Natural killer cell (primary cell): ENCODE measurements around the gene PARD3B. TPM values are rescaled to one million over a fixed set of nuclear protein-coding genes. Genes with fewer than 3 reads are reported as not detected.

Source experiments
- ATAC-seq, 3 donors: fragments of 150-1000 bp in 2 of 3; fragments of 200-7000 bp in 1 of 3; cut with Tn5 transposase; 1 replicate in 1 of 3; 2 replicates in 2 of 3; pipeline ENCODE4 v1.10.0; 2021; ENCODE audit warnings: mild to moderate bottlenecking in 2 of 3, moderate library complexity in 2 of 3
- DNase-seq, 2 donors: peaks; one replicate each; pipeline versions ENCODE4 v3.0.0 to v3.0.0-alpha.2; 2013 to 2021; ENCODE audit warnings: mixed read lengths in 1 of 2
- H3K27ac ChIP-seq: one replicate; pipeline ENCODE4 v1.5.1; 2013; ENCODE audit warnings: mild to moderate bottlenecking, low read length
- H3K27me3 ChIP-seq: one replicate; pipeline ENCODE4 v1.6.1; 2013; ENCODE audit warnings: low read length; ENCODE audit not compliant: control insufficient read depth, insufficient read depth
- H3K36me3 ChIP-seq: one replicate; pipeline ENCODE4 v1.6.1; 2013; ENCODE audit warnings: low read length; ENCODE audit not compliant: control insufficient read depth, insufficient read depth
- H3K4me1 ChIP-seq: one replicate; pipeline ENCODE4 v1.6.1; 2013; ENCODE audit warnings: low read length; ENCODE audit not compliant: control insufficient read depth, insufficient read depth
- H3K4me3 ChIP-seq: one replicate; pipeline ENCODE4 v1.5.1; 2013; ENCODE audit warnings: low read length
- H3K9me3 ChIP-seq: one replicate; pipeline ENCODE4 v1.6.1; 2013; ENCODE audit warnings: low read length; ENCODE audit not compliant: control insufficient read depth, insufficient read depth
- H3K27ac Mint-ChIP-seq, 2 donors: one replicate each; pipeline ENCODE4 v1.8.0; 2022; ENCODE audit warnings: mild to moderate bottlenecking in 2 of 2, mixed read lengths in 2 of 2, moderate library complexity in 1 of 2
- H3K27me3 Mint-ChIP-seq, 2 donors: one replicate each; pipeline ENCODE4 v1.8.0; 2022; ENCODE audit warnings: low read depth in 2 of 2, mixed read lengths in 2 of 2
- H3K36me3 Mint-ChIP-seq: one replicate; pipeline ENCODE4 v1.8.0; 2022; ENCODE audit warnings: mixed read lengths
- H3K4me1 Mint-ChIP-seq, 2 donors: one replicate each; pipeline ENCODE4 v1.8.0; 2022; ENCODE audit warnings: mixed read lengths in 2 of 2
- H3K4me3 Mint-ChIP-seq: one replicate; pipeline ENCODE4 v1.8.0; 2022; ENCODE audit warnings: mild to moderate bottlenecking, moderate library complexity, mixed read lengths
- H3K9me3 Mint-ChIP-seq, 2 donors: one replicate each; pipeline ENCODE4 v1.8.0; 2022; ENCODE audit warnings: mixed read lengths in 2 of 2
- WGBS: methylation state at CpG from one replicate; pipeline ENCODE4 v1.1.7; 2013; ENCODE audit warnings: missing lambda C conversion rate; ENCODE audit not compliant: insufficient coverage; 5-methylcytosine and 5-hydroxymethylcytosine counted together
- intact Hi-C: fragments of 100-400 bp; cut with micrococcal nuclease; formaldehyde crosslinking; loops from one replicate; pipeline ENCODE4 v1.14.2; 2022
- total RNA-seq, 4 donors: library from RNA; stranded (reverse); fragments of 120-200 nt in 1 of 4; gene quantifications; one replicate each; pipeline versions ENCODE4 v1.2.3 to v1.2.4, GENCODE V29; 2013 to 2022
- TF ChIP-seq, protein P1 (sequence below): fragments of 200-600 bp; IDR thresholded peaks from one replicate; pipeline ENCODE4 v1.8.0; 2022; ENCODE audit warnings: antibody characterized with exemption

PARD3B gene
- total RNA-seq, 3 donors from 2014 or later (not counting 1 experiment from before 2014, with no cell fraction given), result 0.13 to 0.45 TPM; not detected in 1

DNA sequence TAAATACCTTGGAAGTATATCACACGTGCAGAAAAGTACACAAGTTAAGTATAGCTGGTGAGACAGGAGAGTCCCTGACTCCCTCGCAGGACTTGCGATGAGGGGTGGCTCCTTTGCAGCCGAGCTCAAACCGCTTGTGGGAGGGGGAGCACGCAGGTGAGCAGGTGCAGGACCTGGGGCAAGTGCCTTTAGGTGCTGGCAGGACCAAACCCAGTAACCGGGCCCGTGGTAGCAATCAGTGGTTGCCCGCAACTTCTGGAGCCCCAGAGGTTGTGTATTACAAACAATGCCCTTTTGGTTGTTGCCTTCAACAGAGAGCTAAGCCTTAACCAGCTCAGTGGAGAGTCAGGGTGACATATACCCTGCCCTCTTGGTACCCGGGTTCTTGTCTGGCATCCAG, 132.8 kb downstream of the PARD3B start:
- Mint-ChIP-seq H3K27me3 (no peaks in the 10 kb centered on the region), H3K9me3 (peaks cover 0 to 2% of the 10 kb centered on the region in 2 donors)
- intact Hi-C loops, result no loop called here

DNA sequence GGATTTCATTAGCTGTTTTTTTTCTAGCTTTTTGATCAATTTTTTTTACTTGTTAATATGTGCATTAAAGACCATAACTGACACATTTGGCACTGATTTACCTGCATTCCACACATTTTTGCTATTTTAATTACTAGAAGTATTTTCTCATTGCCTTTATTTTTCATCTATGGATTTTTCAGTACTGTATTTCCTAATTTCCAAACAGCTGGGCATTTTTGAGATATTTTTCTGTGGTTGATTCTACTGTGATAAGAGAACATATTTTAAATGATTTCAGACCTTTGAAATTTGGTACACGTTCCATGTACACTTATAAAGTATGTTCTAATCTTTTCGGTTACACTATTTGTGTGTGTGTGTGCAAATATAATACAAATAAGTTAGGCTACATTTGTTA, 135.3 kb downstream of the PARD3B start:
- H3K9me3 ChIP-seq, result no peaks in the 10 kb centered on the region
- no peaks in the 10 kb centered on the region for H3K36me3 ChIP-seq
- no peaks in the 10 kb centered on the region for H3K4me1 ChIP-seq
- no peak for DNase-seq
- no CpG with 5 or more reads among the region's 2 CpGs for WGBS
- Mint-ChIP-seq H3K36me3 (no peaks in the 10 kb centered on the region), H3K4me3 (no peak overlapping the region), H3K4me1 (no peaks in the 10 kb centered on the region), H3K27ac (no peak overlapping the region), H3K9me3 (peaks cover 0 to 2% of the 10 kb centered on the region in 2 donors), H3K27me3 (no peaks in the 10 kb centered on the region)
- H3K27me3 ChIP-seq, result no peaks in the 10 kb centered on the region
- ATAC-seq, result no peak
- no peak overlapping the region for H3K4me3 ChIP-seq
- TF ChIP-seq, protein P1, sequence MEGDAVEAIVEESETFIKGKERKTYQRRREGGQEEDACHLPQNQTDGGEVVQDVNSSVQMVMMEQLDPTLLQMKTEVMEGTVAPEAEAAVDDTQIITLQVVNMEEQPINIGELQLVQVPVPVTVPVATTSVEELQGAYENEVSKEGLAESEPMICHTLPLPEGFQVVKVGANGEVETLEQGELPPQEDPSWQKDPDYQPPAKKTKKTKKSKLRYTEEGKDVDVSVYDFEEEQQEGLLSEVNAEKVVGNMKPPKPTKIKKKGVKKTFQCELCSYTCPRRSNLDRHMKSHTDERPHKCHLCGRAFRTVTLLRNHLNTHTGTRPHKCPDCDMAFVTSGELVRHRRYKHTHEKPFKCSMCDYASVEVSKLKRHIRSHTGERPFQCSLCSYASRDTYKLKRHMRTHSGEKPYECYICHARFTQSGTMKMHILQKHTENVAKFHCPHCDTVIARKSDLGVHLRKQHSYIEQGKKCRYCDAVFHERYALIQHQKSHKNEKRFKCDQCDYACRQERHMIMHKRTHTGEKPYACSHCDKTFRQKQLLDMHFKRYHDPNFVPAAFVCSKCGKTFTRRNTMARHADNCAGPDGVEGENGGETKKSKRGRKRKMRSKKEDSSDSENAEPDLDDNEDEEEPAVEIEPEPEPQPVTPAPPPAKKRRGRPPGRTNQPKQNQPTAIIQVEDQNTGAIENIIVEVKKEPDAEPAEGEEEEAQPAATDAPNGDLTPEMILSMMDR, result no peak
- H3K27ac ChIP-seq, result no peak overlapping the region
- intact Hi-C loops, result no loop called here

More for the DNA sequence above, 132.8 kb downstream of the PARD3B start:
- Mint-ChIP-seq H3K27ac (no peak overlapping the region), H3K36me3 (no peaks in the 10 kb centered on the region), H3K4me1 (no peaks in the 10 kb centered on the region), H3K4me3 (no peak overlapping the region)
- Histone ChIP-seq H3K9me3 (no peaks in the 10 kb centered on the region), H3K4me1 (no peaks in the 10 kb centered on the region), H3K36me3 (no peaks in the 10 kb centered on the region), H3K27me3 (no peaks in the 10 kb centered on the region), H3K27ac (no peak overlapping the region), H3K4me3 (no peak overlapping the region)
- ATAC-seq (no peak), DNase-seq (no peak)
- WGBS, result 94% methylated on average over 10 of the region's 10 CpGs
- TF ChIP-seq, protein P1, result no peak

DNA sequence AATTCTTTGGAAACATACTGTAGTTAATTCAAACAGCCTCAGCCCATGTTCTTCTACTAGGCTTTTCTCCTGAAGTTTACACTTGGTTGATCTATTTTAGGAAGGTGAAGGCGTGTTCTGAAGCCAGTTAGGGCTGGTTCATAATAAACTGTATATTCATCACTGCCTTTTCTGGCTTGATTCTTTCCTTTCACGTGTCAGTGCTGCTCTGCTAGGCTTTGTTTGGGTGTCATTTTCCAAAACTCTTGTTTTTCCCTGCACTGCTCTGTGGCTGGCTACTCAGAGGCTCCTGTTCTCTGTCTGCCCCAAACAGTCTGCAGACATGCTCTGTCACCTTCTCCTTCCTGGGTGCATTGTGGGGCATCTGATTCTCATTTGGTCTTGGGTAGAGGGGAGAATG, 136.1 kb downstream of the PARD3B start:
- TF ChIP-seq, protein P1, result no peak
- Histone ChIP-seq H3K27ac (no peak overlapping the region), H3K9me3 (no peaks in the 10 kb centered on the region), H3K27me3 (no peaks in the 10 kb centered on the region), H3K4me3 (no peak overlapping the region), H3K4me1 (no peaks in the 10 kb centered on the region), H3K36me3 (no peaks in the 10 kb centered on the region)
- intact Hi-C loops, result no loop called here
- Mint-ChIP-seq H3K4me3 (no peak overlapping the region), H3K27me3 (no peaks in the 10 kb centered on the region), H3K36me3 (no peaks in the 10 kb centered on the region), H3K27ac (no peak overlapping the region), H3K9me3 (peaks cover 0 to 2% of the 10 kb centered on the region in 2 donors), H3K4me1 (no peaks in the 10 kb centered on the region)
- 94% methylated on average over 2 of the region's 2 CpGs for WGBS
- DNase-seq (no peak), ATAC-seq (no peak)

DNA sequence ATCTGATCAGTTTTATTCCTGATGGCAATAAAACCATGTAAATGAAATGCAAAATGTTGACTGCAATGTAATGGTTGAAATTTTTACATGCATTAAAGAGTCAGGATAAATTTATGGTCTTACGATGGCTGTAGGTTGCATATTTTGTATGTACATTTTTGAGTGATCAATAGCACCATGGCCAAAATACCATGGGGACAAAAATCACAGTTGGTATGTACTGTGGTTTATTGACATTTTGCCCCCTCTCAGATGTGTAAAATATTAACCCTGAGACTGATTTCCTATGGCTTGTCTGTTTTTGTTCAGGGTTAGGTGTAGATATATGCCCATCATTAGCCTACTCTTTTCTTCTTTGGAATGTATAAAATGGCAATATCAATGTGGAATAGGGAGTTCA, 138.1 kb downstream of the PARD3B start:
- Histone ChIP-seq H3K9me3 (no peaks in the 10 kb centered on the region), H3K4me1 (no peaks in the 10 kb centered on the region), H3K27ac (no peak overlapping the region), H3K27me3 (no peaks in the 10 kb centered on the region), H3K36me3 (no peaks in the 10 kb centered on the region), H3K4me3 (no peak overlapping the region)
- H3K27me3 Mint-ChIP-seq, result no peaks in the 10 kb centered on the region
- H3K36me3 Mint-ChIP-seq, result no peaks in the 10 kb centered on the region
- DNase-seq (no peak), ATAC-seq (no peak)
- no peaks in the 10 kb centered on the region for H3K4me1 Mint-ChIP-seq
- intact Hi-C loops, result no loop called here
- H3K4me3 Mint-ChIP-seq, result no peak overlapping the region
- H3K9me3 Mint-ChIP-seq, result peaks cover 0 to 2% of the 10 kb centered on the region in 2 donors
- WGBS, result 89% methylated on average over 1 of the region's 1 CpG
- no peak overlapping the region for H3K27ac Mint-ChIP-seq
- TF ChIP-seq, protein P1, result no peak
